KMS-11 (cell line): Measurements from ENCODE around the gene CCDC59.

Source experiments
- H2AFZ ChIP-seq: fragments of 200-600 bp; sonication (generic); 2 replicates; pipeline ENCODE4 v1.6.1; 2016; ENCODE audit warnings: antibody characterized with exemption, mixed run types, low read depth
- H3K27ac ChIP-seq: fragments of 200-600 bp; sonication (generic); 2 replicates; pipeline ENCODE4 v1.6.1; 2016; ENCODE audit warnings: mild to moderate bottlenecking, mixed run types
- H3K27me3 ChIP-seq: fragments of 200-600 bp; sonication (generic); 2 replicates; pipeline ENCODE4 v1.6.1; 2017; ENCODE audit warnings: mild to moderate bottlenecking, low read depth, mixed run types, moderate library complexity; ENCODE audit not compliant: insufficient read depth
- H3K36me3 ChIP-seq: fragments of 200-600 bp; sonication (generic); 2 replicates; pipeline ENCODE4 v1.6.1; 2017; ENCODE audit warnings: mild to moderate bottlenecking, mixed run types; ENCODE audit not compliant: insufficient read depth
- H3K4me1 ChIP-seq: fragments of 200-600 bp; sonication (generic); 2 replicates; pipeline ENCODE4 v1.6.1; 2016; ENCODE audit warnings: mild to moderate bottlenecking, low read depth, mixed run types; ENCODE audit not compliant: poor library complexity, severe bottlenecking
- H3K4me2 ChIP-seq: fragments of 200-600 bp; sonication (generic); 2 replicates; pipeline ENCODE4 v1.7.0; 2016; ENCODE audit warnings: mild to moderate bottlenecking, mixed run types
- H3K4me3 ChIP-seq: fragments of 200-600 bp; sonication (generic); IDR thresholded peaks from 2 replicates; pipeline ENCODE4 v1.6.1; 2017; ENCODE audit warnings: low read depth, low read length, mixed read lengths; ENCODE audit not compliant: insufficient read depth
- H3K79me2 ChIP-seq: fragments of 200-600 bp; sonication (generic); 2 replicates; pipeline ENCODE4 v1.6.1; 2016; ENCODE audit warnings: low read depth, mixed run types; ENCODE audit not compliant: insufficient read depth
- H3K9ac ChIP-seq: fragments of 200-600 bp; sonication (generic); 2 replicates; pipeline ENCODE4 v1.6.1; 2016; ENCODE audit warnings: mild to moderate bottlenecking, mixed run types
- H4K20me1 ChIP-seq: fragments of 200-600 bp; sonication (generic); 2 replicates; pipeline ENCODE4 v1.6.1; 2016; ENCODE audit warnings: mild to moderate bottlenecking, mixed run types; ENCODE audit not compliant: insufficient read depth
- TF ChIP-seq, protein P1 (sequence below): fragments of 200-600 bp; sonication (generic); conservative IDR thresholded peaks from 2 replicates; pipeline ENCODE4 v1.6.1; 2017; ENCODE audit warnings: low read depth, mild to moderate bottlenecking, antibody characterized with exemption, low read length, moderate library complexity, mixed read lengths

The CCDC59 gene

DNA sequence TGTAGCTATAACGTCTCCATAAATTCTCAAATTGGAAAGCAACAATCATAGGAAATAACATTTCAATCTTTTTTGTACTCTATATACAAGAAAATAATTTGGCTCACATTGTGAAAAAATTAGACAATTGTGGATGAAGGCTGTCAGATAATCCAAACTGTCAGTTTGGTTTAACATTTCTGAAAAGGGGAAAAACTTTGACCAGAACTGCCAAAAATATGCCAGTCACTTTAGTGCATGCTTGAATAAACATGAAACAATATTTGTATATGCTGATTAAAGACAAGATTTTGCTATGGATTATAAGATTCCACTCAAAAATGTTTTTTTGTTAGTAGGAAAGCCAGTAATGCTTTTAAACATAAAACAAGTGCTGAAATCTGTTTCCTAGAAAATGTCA, 38.9 kb downstream of the CCDC59 start:
- H3K4me1 ChIP-seq = no peaks in the 10 kb centered on the region
- H2AFZ ChIP-seq = no peak overlapping the region
- no peaks in the 10 kb centered on the region for H3K36me3 ChIP-seq
- H3K79me2 ChIP-seq = no peaks in the 10 kb centered on the region
- H3K27me3 ChIP-seq = no peaks in the 10 kb centered on the region
- H3K4me2 ChIP-seq = no peak overlapping the region
- H3K4me3 ChIP-seq = no peak overlapping the region
- H3K9ac ChIP-seq = no peak overlapping the region
- no peaks in the 10 kb centered on the region for H4K20me1 ChIP-seq
- TF ChIP-seq, protein P1, sequence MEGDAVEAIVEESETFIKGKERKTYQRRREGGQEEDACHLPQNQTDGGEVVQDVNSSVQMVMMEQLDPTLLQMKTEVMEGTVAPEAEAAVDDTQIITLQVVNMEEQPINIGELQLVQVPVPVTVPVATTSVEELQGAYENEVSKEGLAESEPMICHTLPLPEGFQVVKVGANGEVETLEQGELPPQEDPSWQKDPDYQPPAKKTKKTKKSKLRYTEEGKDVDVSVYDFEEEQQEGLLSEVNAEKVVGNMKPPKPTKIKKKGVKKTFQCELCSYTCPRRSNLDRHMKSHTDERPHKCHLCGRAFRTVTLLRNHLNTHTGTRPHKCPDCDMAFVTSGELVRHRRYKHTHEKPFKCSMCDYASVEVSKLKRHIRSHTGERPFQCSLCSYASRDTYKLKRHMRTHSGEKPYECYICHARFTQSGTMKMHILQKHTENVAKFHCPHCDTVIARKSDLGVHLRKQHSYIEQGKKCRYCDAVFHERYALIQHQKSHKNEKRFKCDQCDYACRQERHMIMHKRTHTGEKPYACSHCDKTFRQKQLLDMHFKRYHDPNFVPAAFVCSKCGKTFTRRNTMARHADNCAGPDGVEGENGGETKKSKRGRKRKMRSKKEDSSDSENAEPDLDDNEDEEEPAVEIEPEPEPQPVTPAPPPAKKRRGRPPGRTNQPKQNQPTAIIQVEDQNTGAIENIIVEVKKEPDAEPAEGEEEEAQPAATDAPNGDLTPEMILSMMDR = no peak
- no peak overlapping the region for H3K27ac ChIP-seq

DNA sequence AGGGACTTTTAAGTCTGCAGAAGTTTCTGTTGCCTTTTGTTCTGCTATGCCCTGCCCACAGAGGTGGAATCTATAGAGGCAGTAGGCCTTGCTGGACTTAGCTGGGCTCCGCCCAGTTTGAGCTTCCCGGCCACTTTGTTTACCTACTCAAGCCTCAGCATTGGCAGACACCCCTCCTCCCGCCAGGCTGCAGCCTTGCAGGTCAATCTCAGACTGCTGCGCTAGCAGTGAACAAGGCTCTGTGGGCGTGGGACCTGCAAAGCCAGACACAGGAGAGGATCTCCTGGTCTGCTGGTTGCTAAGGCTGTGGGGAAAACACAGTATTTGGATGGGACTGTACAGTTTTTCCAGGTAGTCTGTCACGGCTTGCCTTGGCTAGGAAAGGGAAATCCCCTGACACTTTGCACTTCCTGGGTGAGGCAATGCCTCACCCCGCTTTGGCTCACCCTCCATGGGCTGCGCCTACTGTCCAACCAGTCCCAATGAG, 43.7 kb downstream of the CCDC59 start:
- no peak overlapping the region for H3K9ac ChIP-seq
- H3K36me3 ChIP-seq = no peaks in the 10 kb centered on the region
- no peak overlapping the region for H2AFZ ChIP-seq
- no peaks in the 10 kb centered on the region for H3K79me2 ChIP-seq
- H3K4me2 ChIP-seq = no peak overlapping the region
- TF ChIP-seq, protein P1 = no peak
- H3K4me1 ChIP-seq = no peaks in the 10 kb centered on the region
- H3K27ac ChIP-seq = no peak overlapping the region
- H3K27me3 ChIP-seq = no peaks in the 10 kb centered on the region
- H3K4me3 ChIP-seq = no peak overlapping the region
- H4K20me1 ChIP-seq = no peaks in the 10 kb centered on the region
